GM23248 (cell line): ENCODE results near the gene DAZL.

ENCODE experiments used
- EZH2 ChIP-seq: fragments of 200-600 bp; sonication (generic); IDR thresholded peaks from 2 replicates; pipeline ENCODE4 v1.6.1; 2018; ENCODE audit warnings: antibody characterized with exemption, mild to moderate bottlenecking; ENCODE audit not compliant: insufficient read depth, poor library complexity, severe bottlenecking
- EZH2phosphoT487 ChIP-seq: fragments of 200-600 bp; sonication (generic); IDR thresholded peaks from 2 replicates; pipeline ENCODE4 v1.6.1; 2018; ENCODE audit warnings: antibody characterized with exemption, moderate library complexity, mild to moderate bottlenecking, low read depth; ENCODE audit not compliant: insufficient read depth

GRCh38 chr3:16589120-16589519 is 16.1 kb downstream of the DAZL start:
- TF ChIP-seq EZH2 = no peak
- no peak for TF ChIP-seq EZH2phosphoT487
